Measurements from ENCODE around the gene ZFHX2. TPM values are rescaled to one million over a fixed set of nuclear protein-coding genes. Genes with fewer than 3 reads are reported as not detected.

Gene ZFHX2
- total and polyA plus RNA-seq, 2 of the 13 experiments (the other 11 are each of a cell fraction or from before 2014, with no cell fraction given): 0.17 to 0.44 TPM

- Histone ChIP-seq H3K27ac (ENCODE audit: extremely low read length, insufficient read depth, low read length) (no peak overlapping the region), H2AFZ (ENCODE audit: low read length) (no peak overlapping the region), H3K9ac (ENCODE audit: insufficient read depth, low read depth, low read length) (no peak overlapping the region), H4K20me1 (ENCODE audit: insufficient read depth, low read length) (no peaks in the 10 kb centered on the region), H3K79me2 (ENCODE audit: insufficient read depth, low read length) (no peaks in the 10 kb centered on the region), H3K4me2 (ENCODE audit: low read depth, low read length) (no peak overlapping the region), H3K4me3 (replicated peaks in 1 of 3; ENCODE audit: insufficient read depth in 1 of 3, low read depth in 2 of 3, low read length in 3 of 3) (no peak overlapping the region), H3K27me3 (ENCODE audit: control insufficient read depth in 1 of 2, insufficient read depth in 2 of 2, low read length in 2 of 2) (no peaks in the 10 kb centered on the region), H3K4me1 (ENCODE audit: insufficient read depth, low read length) (peaks cover 7% of the 10 kb centered on the region), H3K9me3 (ENCODE audit: low read length) (no peaks in the 10 kb centered on the region), H3K36me3 (replicated peaks in 1 of 2; ENCODE audit: control insufficient read depth in 1 of 2, insufficient read depth in 2 of 2, low read length in 2 of 2) (no peaks in the 10 kb centered on the region)
- FAIRE-seq: peak; percentile 95
- CTCF ChIA-PET (ENCODE audit: low intra/inter-chr PET ratio, low total read pairs): interaction anchor here (0.6 to 3.0 kb wide), 8 partner anchors 11 to 354 kb away, joined by 3 to 58 read pairs (median 4); no protein-coding TSS in a partner anchor
- BruUV-seq (replicated peaks): no TSS peak
- POLR2A ChIA-PET: interaction anchor here (3.5 kb wide), 1 partner anchor 16 kb away, joined by 17 read pairs; the partner anchor contains the start of gene THTPA
- peak; percentile 86 for DNase-seq (ENCODE audit: low spot score)
- intact Hi-C loops (cut with micrococcal nuclease; ENCODE audit: unreplicated experiment): loop anchor here (1.0 to 2.0 kb wide), 3 partner anchors 47 to 61 kb away; no protein-coding TSS in a partner anchor
- ATAC-seq: peak; percentile 85
- 42% methylated on average over 10 of the region's 10 CpGs for WGBS (ENCODE audit: low lambda C conversion rate)
- in situ Hi-C loops (cut with HindIII; ENCODE audit: extremely low pct_ligation_motif_present, low pct_unique_long_range_greater_than_20kb): no loop called here
- TF ChIP-seq ZBTB46 (CRISPR knock-in tag; IDR thresholded peaks at IDR 0.05; ENCODE audit: borderline replicate concordance) (no peak), GZF1 (CRISPR knock-in tag; IDR thresholded peaks at IDR 0.05) (no peak), YY1 (IDR thresholded peaks at IDR 0.05; ENCODE audit: insufficient read depth, insufficient replicate concordance, low read depth, low read length) (no peak), SP1 (IDR thresholded peaks at IDR 0.05) (no peak), SP1 (CRISPR knock-in tag; IDR thresholded peaks at IDR 0.05) (no peak), WIZ (CRISPR knock-in tag; IDR thresholded peaks at IDR 0.05) (no peak), MEIS1 (CRISPR knock-in tag; IDR thresholded peaks at IDR 0.05; ENCODE audit: borderline replicate concordance) (no peak), HOMEZ (CRISPR knock-in tag; IDR thresholded peaks at IDR 0.05; ENCODE audit: low read depth) (peak; percentile 15; the same call in 1 of the 2 replicates), ZNF557 (CRISPR knock-in tag; IDR thresholded peaks at IDR 0.05) (no peak), PRPF4 (IDR thresholded peaks at IDR 0.05; ENCODE audit: low read depth, low read length, poor library complexity, severe bottlenecking) (no peak), ZNF646 (CRISPR knock-in tag; IDR thresholded peaks at IDR 0.05) (no peak), MTA3 (CRISPR knock-in tag; IDR thresholded peaks at IDR 0.05) (peak; percentile 84; the same call in 1 of the 2 replicates)
Observed at GRCh38 chr14:23539248-23540140, 12.1 kb downstream of the ZFHX2 start.

Measured in HepG2 (cell line).